Measurements from ENCODE around the gene ATP8A1. TPM values are rescaled to one million over a fixed set of nuclear protein-coding genes. Genes with fewer than 3 reads are reported as not detected.

Gene ATP8A1
- total and polyA plus RNA-seq, 4 donors: 0.38 to 13.2 (median 6.7) TPM

DNA sequence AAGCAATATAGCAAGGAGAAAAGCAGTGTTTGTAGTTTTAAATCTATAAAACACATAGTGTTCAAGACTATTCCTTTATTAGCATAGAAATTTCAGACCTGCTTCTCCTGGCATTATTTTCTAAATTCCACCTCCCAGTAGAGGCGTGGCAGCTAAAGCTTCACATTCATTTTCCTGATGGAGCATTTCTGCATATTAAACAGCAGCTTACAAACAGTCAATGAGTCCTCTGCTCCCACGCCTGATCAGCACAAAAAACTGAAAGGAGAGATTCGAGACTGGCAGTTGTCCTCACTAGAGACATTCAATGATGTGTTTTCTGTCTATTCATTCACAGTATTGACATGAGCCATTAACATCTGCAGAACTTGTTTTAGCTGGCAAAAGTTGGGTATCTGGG, 198.2 kb downstream of the ATP8A1 start:
- intact Hi-C loops (cut with DNase I): no loop called here
- Histone ChIP-seq H3K4me1 (ENCODE audit: control insufficient read depth in 1 of 2, insufficient read depth in 2 of 2, low read length in 2 of 2) (no peaks in the 10 kb centered on the region), H3K27ac (ENCODE audit: low read depth in 1 of 2, low read length in 2 of 2) (no peak overlapping the region), H3K36me3 (ENCODE audit: control insufficient read depth in 1 of 2, insufficient read depth in 2 of 2, low read length in 1 of 2) (no peaks in the 10 kb centered on the region), H3K9me3 (ENCODE audit: control insufficient read depth, low read length) (no peaks in the 10 kb centered on the region), H3K4me3 (ENCODE audit: low read length in 2 of 2) (no peak overlapping the region), H3K27me3 (ENCODE audit: control insufficient read depth in 1 of 2, insufficient read depth in 2 of 2, low read length in 1 of 2) (no peaks in the 10 kb centered on the region)
- ATAC-seq (ENCODE audit: low FRiP score) (no peak), DNase-seq (no peak)
- 68% methylated on average over 3 of the region's 3 CpGs for WGBS, 2 donors

DNA sequence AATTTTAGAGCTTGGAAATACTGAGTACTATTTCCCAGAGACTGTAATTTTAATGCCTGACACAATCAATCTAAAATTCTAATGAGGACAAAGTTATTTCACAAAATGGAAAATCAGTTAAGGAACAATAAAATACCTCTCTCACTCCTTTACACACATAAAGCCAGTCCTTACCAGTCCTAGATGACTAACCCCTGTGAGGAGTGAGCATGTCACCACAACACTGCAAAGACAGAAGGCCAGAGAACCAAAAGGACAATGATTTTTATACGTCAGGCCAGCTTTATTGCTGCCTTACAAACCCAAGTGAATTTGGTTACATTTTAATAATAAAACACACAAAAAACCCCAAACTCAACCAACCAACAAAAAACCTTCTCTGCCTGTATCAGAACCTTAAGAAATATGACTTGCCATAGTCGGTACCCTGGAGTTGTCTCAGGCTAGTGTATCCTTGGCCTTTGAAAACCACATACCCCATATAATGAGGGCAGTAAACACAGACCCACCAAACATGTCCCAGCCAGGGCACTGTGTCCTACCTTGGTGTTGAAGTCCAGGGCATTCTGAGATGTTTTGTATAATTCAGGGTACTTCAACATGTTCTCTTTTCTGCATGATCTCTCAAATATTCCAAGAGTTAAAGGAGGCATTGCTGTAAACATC, 202.0 kb downstream of the ATP8A1 start:
- Histone ChIP-seq H3K27ac (ENCODE audit: low read depth in 1 of 2, low read length in 2 of 2) (no peak overlapping the region), H3K27me3 (ENCODE audit: control insufficient read depth in 1 of 2, insufficient read depth in 2 of 2, low read length in 1 of 2) (no peaks in the 10 kb centered on the region), H3K36me3 (ENCODE audit: control insufficient read depth in 1 of 2, insufficient read depth in 2 of 2, low read length in 1 of 2) (no peaks in the 10 kb centered on the region), H3K9me3 (ENCODE audit: control insufficient read depth, low read length) (no peaks in the 10 kb centered on the region), H3K4me3 (ENCODE audit: low read length in 2 of 2) (no peak overlapping the region), H3K4me1 (ENCODE audit: control insufficient read depth in 1 of 2, insufficient read depth in 2 of 2, low read length in 2 of 2) (no peaks in the 10 kb centered on the region)
- 77 to 84% methylated on average over 2 of the region's 2 CpGs for WGBS, 2 donors
- ATAC-seq (ENCODE audit: low FRiP score): no peak
- no peak for DNase-seq
- intact Hi-C loops (cut with DNase I): no loop called here

DNA sequence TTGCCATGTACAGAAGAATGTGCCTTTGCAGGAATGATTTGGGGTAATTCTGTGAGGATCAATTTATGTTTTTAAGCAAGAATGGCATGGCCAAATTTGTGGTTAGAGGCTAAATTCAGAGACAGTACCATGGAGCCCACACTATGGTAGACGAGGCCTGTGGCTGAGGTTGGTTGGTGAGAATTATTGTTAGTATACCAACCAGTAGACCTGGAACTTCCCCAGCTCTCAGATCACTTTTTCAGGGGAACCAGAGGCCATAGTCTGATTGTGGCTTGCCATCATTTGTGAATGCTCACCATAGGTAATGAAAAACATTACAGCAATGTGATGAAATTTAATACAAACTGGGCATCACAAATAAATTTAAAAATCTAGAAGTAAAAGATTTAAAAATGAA, 203.3 kb downstream of the ATP8A1 start:
- WGBS, 2 donors: 68 to 88% methylated on average over 1 of the region's 1 CpG
- DNase-seq (no peak), ATAC-seq (ENCODE audit: low FRiP score) (no peak)
- intact Hi-C loops (cut with DNase I): no loop called here
- no peak overlapping the region for H3K27ac ChIP-seq (ENCODE audit: low read depth in 1 of 2, low read length in 2 of 2)
- H3K36me3 ChIP-seq (ENCODE audit: control insufficient read depth in 1 of 2, insufficient read depth in 2 of 2, low read length in 1 of 2): no peaks in the 10 kb centered on the region
- H3K4me3 ChIP-seq (ENCODE audit: low read length in 2 of 2): no peak overlapping the region
- no peaks in the 10 kb centered on the region for H3K27me3 ChIP-seq (ENCODE audit: control insufficient read depth in 1 of 2, insufficient read depth in 2 of 2, low read length in 1 of 2)
- no peaks in the 10 kb centered on the region for H3K9me3 ChIP-seq (ENCODE audit: control insufficient read depth, low read length)
- no peaks in the 10 kb centered on the region for H3K4me1 ChIP-seq (ENCODE audit: control insufficient read depth in 1 of 2, insufficient read depth in 2 of 2, low read length in 2 of 2)

DNA sequence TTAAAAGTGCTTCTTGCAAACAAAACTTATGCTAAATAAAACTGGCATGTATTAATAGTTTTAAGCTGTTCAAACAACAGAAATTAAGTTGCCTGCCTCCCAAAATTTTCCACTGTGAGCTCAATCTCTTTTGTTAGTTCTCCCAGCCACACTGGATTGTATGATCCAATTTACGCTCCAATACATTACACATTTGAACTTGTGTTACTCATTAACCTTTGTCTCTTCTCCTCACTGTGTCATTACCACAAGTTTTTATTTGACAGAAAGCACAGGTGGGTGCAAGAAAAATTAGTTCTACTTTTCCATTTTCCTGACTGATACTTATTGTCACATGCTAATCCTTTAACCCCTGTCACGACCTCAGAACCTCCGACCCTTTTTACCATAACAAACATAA, 204.1 kb downstream of the ATP8A1 start:
- H3K9me3 ChIP-seq (ENCODE audit: control insufficient read depth, low read length): no peaks in the 10 kb centered on the region
- no peaks in the 10 kb centered on the region for H3K27me3 ChIP-seq (ENCODE audit: control insufficient read depth in 1 of 2, insufficient read depth in 2 of 2, low read length in 1 of 2)
- no peak overlapping the region for H3K4me3 ChIP-seq (ENCODE audit: low read length in 2 of 2)
- no peak for ATAC-seq (ENCODE audit: low FRiP score)
- no peaks in the 10 kb centered on the region for H3K4me1 ChIP-seq (ENCODE audit: control insufficient read depth in 1 of 2, insufficient read depth in 2 of 2, low read length in 2 of 2)
- H3K27ac ChIP-seq (ENCODE audit: low read depth in 1 of 2, low read length in 2 of 2): no peak overlapping the region
- 72 to 80% methylated on average over 3 of the region's 3 CpGs for WGBS, 2 donors
- DNase-seq: no peak
- no peaks in the 10 kb centered on the region for H3K36me3 ChIP-seq (ENCODE audit: control insufficient read depth in 1 of 2, insufficient read depth in 2 of 2, low read length in 1 of 2)
- intact Hi-C loops (cut with DNase I): no loop called here

DNA sequence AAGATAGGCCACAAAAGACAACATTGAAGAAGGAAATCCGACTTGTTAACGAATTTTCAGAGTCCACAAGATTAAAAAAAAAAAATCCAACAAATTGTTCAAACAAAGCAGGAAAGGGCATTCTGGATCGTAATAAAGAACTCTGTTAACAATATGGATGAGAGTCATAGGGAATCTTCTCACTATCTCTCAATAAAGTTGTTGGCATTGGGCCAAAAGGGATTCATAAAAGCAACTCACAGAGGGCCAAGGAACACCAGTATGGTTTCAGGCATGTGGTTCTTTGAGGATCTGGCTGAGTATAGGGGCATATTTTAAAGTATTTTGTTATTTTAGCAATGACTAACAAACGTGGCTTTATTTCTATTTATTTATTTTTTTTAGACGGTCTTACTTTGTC, 210.1 kb downstream of the ATP8A1 start:
- no peaks in the 10 kb centered on the region for H3K36me3 ChIP-seq (ENCODE audit: control insufficient read depth in 1 of 2, insufficient read depth in 2 of 2, low read length in 1 of 2)
- WGBS, 2 donors: 53% methylated on average over 5 of the region's 5 CpGs
- ATAC-seq (ENCODE audit: low FRiP score) (no peak), DNase-seq (no peak)
- H3K4me3 ChIP-seq (ENCODE audit: low read length in 2 of 2): no peak overlapping the region
- intact Hi-C loops (cut with DNase I): no loop called here
- no peaks in the 10 kb centered on the region for H3K4me1 ChIP-seq (ENCODE audit: control insufficient read depth in 1 of 2, insufficient read depth in 2 of 2, low read length in 2 of 2)
- H3K27me3 ChIP-seq (ENCODE audit: control insufficient read depth in 1 of 2, insufficient read depth in 2 of 2, low read length in 1 of 2): no peaks in the 10 kb centered on the region
- no peak overlapping the region for H3K27ac ChIP-seq (ENCODE audit: low read depth in 1 of 2, low read length in 2 of 2)
- no peaks in the 10 kb centered on the region for H3K9me3 ChIP-seq (ENCODE audit: control insufficient read depth, low read length)

DNA sequence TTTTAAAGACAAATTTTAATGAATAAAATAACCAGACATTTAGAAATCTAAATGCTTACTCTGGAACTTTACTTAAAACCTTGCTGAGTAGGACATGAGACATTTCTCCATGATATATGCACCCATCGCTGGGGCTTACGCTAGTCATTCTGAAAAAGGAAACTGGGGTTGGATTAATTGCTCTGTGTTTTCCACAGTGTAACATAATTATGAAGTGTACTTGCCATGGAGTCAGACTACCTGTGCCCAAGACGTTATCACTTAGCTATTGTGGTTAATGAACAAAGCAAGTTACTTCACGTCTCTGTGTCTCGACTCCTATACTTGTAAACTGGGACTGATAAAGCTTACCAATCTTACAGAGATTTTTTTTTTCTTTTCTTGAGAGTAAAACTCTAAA, 211.9 kb downstream of the ATP8A1 start:
- Histone ChIP-seq H3K36me3 (ENCODE audit: control insufficient read depth in 1 of 2, insufficient read depth in 2 of 2, low read length in 1 of 2) (peaks cover 0 to under 1% of the 10 kb centered on the region in 2 donors), H3K4me1 (ENCODE audit: control insufficient read depth in 1 of 2, insufficient read depth in 2 of 2, low read length in 2 of 2) (no peaks in the 10 kb centered on the region), H3K9me3 (ENCODE audit: control insufficient read depth, low read length) (no peaks in the 10 kb centered on the region), H3K27ac (ENCODE audit: low read depth in 1 of 2, low read length in 2 of 2) (no peak overlapping the region), H3K27me3 (ENCODE audit: control insufficient read depth in 1 of 2, insufficient read depth in 2 of 2, low read length in 1 of 2) (no peaks in the 10 kb centered on the region), H3K4me3 (ENCODE audit: low read length in 2 of 2) (no peak overlapping the region)
- no peak for DNase-seq
- intact Hi-C loops (cut with DNase I): no loop called here
- no peak for ATAC-seq (ENCODE audit: low FRiP score)
- WGBS, 2 donors: 81 to 89% methylated on average over 5 of the region's 5 CpGs

DNA sequence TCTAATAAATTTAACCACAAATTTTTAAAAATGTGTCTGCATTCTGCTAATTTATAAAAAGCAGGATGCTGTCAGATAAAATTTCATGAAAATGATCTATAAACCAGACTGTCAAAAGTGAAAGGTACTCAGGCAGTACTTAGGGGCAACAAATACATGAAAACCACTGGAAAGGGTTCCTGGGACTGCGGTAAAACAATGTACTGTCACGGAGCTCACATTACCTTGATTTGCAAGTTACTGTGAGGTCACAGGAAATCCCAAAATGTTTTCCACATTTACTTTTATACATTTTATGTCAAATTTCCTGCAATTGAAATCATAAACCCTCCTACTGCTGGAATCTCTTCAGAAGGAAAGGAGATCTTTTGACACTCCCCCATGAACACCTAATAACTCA, 214.3 kb downstream of the ATP8A1 start:
- Histone ChIP-seq H3K4me1 (ENCODE audit: control insufficient read depth in 1 of 2, insufficient read depth in 2 of 2, low read length in 2 of 2) (no peaks in the 10 kb centered on the region), H3K27ac (ENCODE audit: low read depth in 1 of 2, low read length in 2 of 2) (no peak overlapping the region), H3K27me3 (ENCODE audit: control insufficient read depth in 1 of 2, insufficient read depth in 2 of 2, low read length in 1 of 2) (no peaks in the 10 kb centered on the region), H3K9me3 (ENCODE audit: control insufficient read depth, low read length) (no peaks in the 10 kb centered on the region), H3K36me3 (ENCODE audit: control insufficient read depth in 1 of 2, insufficient read depth in 2 of 2, low read length in 1 of 2) (peaks cover 0 to 3% of the 10 kb centered on the region in 2 donors), H3K4me3 (ENCODE audit: low read length in 2 of 2) (no peak overlapping the region)
- intact Hi-C loops (cut with DNase I): no loop called here
- 75 to 87% methylated on average over 2 of the region's 2 CpGs for WGBS, 2 donors
- no peak for DNase-seq
- no peak for ATAC-seq (ENCODE audit: low FRiP score)

DNA sequence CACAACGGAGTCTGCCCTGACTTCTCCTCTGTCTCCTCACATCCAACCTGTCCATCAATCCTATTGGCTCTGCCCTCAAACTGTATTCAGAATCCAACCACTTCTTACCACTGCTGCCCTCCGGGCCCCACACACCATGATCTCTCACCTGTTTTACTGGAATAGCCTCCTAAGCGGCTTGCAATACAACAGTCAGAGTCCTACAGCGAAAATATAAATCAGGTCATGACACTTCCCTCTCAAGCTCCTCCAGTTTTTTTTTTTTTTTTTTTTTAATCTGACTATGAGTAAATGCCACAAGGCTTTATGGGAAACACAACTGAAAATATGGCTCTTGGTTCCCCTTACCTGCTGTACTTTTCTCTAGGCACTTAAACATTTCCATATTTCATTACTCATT, 216.8 kb downstream of the ATP8A1 start:
- peaks cover 0 to 3% of the 10 kb centered on the region in 2 donors for H3K36me3 ChIP-seq (ENCODE audit: control insufficient read depth in 1 of 2, insufficient read depth in 2 of 2, low read length in 1 of 2)
- H3K27me3 ChIP-seq (ENCODE audit: control insufficient read depth in 1 of 2, insufficient read depth in 2 of 2, low read length in 1 of 2): no peaks in the 10 kb centered on the region
- DNase-seq: no peak
- no peak for ATAC-seq (ENCODE audit: low FRiP score)
- H3K9me3 ChIP-seq (ENCODE audit: control insufficient read depth, low read length): no peaks in the 10 kb centered on the region
- no peaks in the 10 kb centered on the region for H3K4me1 ChIP-seq (ENCODE audit: control insufficient read depth in 1 of 2, insufficient read depth in 2 of 2, low read length in 2 of 2)
- H3K27ac ChIP-seq (ENCODE audit: low read depth in 1 of 2, low read length in 2 of 2): no peak overlapping the region
- H3K4me3 ChIP-seq (ENCODE audit: low read length in 2 of 2): no peak overlapping the region
- 95 to 96% methylated on average over 4 of the region's 4 CpGs for WGBS, 2 donors
- intact Hi-C loops (cut with DNase I): no loop called here

DNA sequence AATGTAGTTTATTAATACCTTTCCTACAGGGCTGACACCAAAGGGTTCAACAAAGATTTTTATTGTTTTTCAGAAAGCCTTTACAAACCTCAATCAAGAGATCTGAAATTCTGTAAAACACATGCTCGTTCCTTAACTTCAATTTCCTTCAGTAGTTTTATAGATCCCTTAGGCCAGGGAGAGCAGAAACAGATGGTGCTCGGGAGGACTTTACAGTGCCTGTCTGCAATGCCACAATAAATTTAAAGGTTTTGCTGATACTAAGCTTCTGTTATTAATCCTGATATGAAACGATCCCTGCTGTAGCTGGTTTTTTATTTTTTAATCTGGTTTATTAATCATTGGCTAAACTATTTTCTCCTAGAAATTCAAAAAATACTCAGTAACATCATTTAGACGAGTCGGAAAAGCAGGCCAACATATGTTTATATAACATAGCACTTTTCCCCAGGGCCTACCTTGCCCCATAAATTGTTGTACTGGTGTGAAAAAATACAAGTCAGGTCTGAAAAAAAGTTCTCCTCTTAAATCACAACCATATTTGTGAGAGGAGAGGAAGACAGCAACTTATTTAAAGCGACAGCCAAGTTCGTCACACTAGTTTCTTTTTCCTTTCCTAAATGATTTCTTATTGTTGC, 219.9 kb downstream of the ATP8A1 start:
- ATAC-seq (ENCODE audit: low FRiP score) (no peak), DNase-seq (no peak)
- no peak overlapping the region for H3K27ac ChIP-seq (ENCODE audit: low read depth in 1 of 2, low read length in 2 of 2)
- no peaks in the 10 kb centered on the region for H3K27me3 ChIP-seq (ENCODE audit: control insufficient read depth in 1 of 2, insufficient read depth in 2 of 2, low read length in 1 of 2)
- no peak overlapping the region for H3K4me3 ChIP-seq (ENCODE audit: low read length in 2 of 2)
- H3K9me3 ChIP-seq (ENCODE audit: control insufficient read depth, low read length): no peaks in the 10 kb centered on the region
- intact Hi-C loops (cut with DNase I): no loop called here
- H3K4me1 ChIP-seq (ENCODE audit: control insufficient read depth in 1 of 2, insufficient read depth in 2 of 2, low read length in 2 of 2): no peaks in the 10 kb centered on the region
- peaks cover 0 to 3% of the 10 kb centered on the region in 2 donors for H3K36me3 ChIP-seq (ENCODE audit: control insufficient read depth in 1 of 2, insufficient read depth in 2 of 2, low read length in 1 of 2)
- WGBS, 2 donors: 64 to 74% methylated on average over 7 of the region's 7 CpGs
